ENCODE measurements around the gene UBE2R2.

DNA sequence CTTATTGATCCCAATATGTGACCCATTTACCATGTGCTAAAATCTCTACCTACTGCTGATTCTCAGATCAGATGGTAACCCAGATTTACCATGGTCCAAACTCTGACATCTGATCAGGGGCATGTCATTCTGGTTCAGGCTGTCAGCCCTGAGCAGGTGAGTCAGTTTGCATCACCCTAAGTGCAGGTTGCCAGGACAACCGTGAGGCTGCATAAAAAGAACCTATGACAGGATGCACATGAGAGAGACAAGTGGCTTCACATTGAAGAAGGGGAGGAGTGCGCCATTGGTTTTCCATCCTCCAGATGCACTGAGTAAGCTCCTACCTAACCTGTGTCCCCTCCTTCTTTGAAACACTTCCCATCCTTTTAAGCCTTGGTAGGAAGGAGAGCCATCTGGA lies 22.4 kb upstream of the UBE2R2 start:
- no peak for TF ChIP-seq CTCF (IDR thresholded peaks at IDR 0.05)
- no peak for TF ChIP-seq ZFX (IDR thresholded peaks at IDR 0.05; ENCODE audit: borderline replicate concordance)

All from 22Rv1 (cell line).